Measurements from ENCODE around the gene KCNJ12. TPM values are rescaled to one million over a fixed set of nuclear protein-coding genes. Genes with fewer than 3 reads are reported as not detected.

KCNJ12 gene
- total RNA-seq, 1 experiment from 2014 or later, result 3.9 TPM

GRCh38 chr17:21361020-21361809 is 14.9 kb upstream of the KCNJ12 start:
- in situ Hi-C loops (cut with HindIII; ENCODE audit: low sequenced_read_pairs), result no loop called here
- DNase-seq (ENCODE audit: low spot score), result no peak

GRCh38 chr17:21362331-21362931 is 13.7 kb upstream of the KCNJ12 start:
- in situ Hi-C loops (cut with HindIII; ENCODE audit: low sequenced_read_pairs), result no loop called here
- DNase-seq (ENCODE audit: low spot score), result no peak

- in situ Hi-C loops (cut with HindIII; ENCODE audit: low sequenced_read_pairs), result no loop called here
- no peak for DNase-seq (ENCODE audit: low spot score)
Measured at GRCh38 chr17:21363776-21364642, 12.1 kb upstream of the KCNJ12 start.

GRCh38 chr17:21365016-21365415 is 11.1 kb upstream of the KCNJ12 start:
- in situ Hi-C loops (cut with HindIII; ENCODE audit: low sequenced_read_pairs), result no loop called here
- no peak for DNase-seq (ENCODE audit: low spot score)

GRCh38 chr17:21368545-21369246 is 7.5 kb upstream of the KCNJ12 start:
- no peak for DNase-seq (ENCODE audit: low spot score)
- in situ Hi-C loops (cut with HindIII; ENCODE audit: low sequenced_read_pairs), result no loop called here

- in situ Hi-C loops (cut with HindIII; ENCODE audit: low sequenced_read_pairs), result no loop called here
- no peak for DNase-seq (ENCODE audit: low spot score)
Measured at GRCh38 chr17:21369395-21369794, 6.8 kb upstream of the KCNJ12 start.

GRCh38 chr17:21370430-21370829 is 5.7 kb upstream of the KCNJ12 start:
- in situ Hi-C loops (cut with HindIII; ENCODE audit: low sequenced_read_pairs), result no loop called here
- no peak for DNase-seq (ENCODE audit: low spot score)

- in situ Hi-C loops (cut with HindIII; ENCODE audit: low sequenced_read_pairs), result no loop called here
- DNase-seq (ENCODE audit: low spot score), result peak; percentile 85
Measured at GRCh38 chr17:21371511-21372081, 4.6 kb upstream of the KCNJ12 start.

GRCh38 chr17:21372256-21372954 is 3.8 kb upstream of the KCNJ12 start:
- no peak for DNase-seq (ENCODE audit: low spot score)
- in situ Hi-C loops (cut with HindIII; ENCODE audit: low sequenced_read_pairs), result no loop called here

- DNase-seq (ENCODE audit: low spot score), result no peak
- in situ Hi-C loops (cut with HindIII; ENCODE audit: low sequenced_read_pairs), result no loop called here
Measured at GRCh38 chr17:21373036-21373435, 3.1 kb upstream of the KCNJ12 start.

GRCh38 chr17:21373696-21374440 is 2.3 kb upstream of the KCNJ12 start:
- in situ Hi-C loops (cut with HindIII; ENCODE audit: low sequenced_read_pairs), result no loop called here
- DNase-seq (ENCODE audit: low spot score), result no peak

- in situ Hi-C loops (cut with HindIII; ENCODE audit: low sequenced_read_pairs), result no loop called here
- DNase-seq (ENCODE audit: low spot score), result no peak
Measured at GRCh38 chr17:21374441-21375161, 1.6 kb upstream of the KCNJ12 start.

- no peak for DNase-seq (ENCODE audit: low spot score)
- in situ Hi-C loops (cut with HindIII; ENCODE audit: low sequenced_read_pairs), result no loop called here
Measured at GRCh38 chr17:21375162-21375560, 996 bp upstream of the KCNJ12 start.

GRCh38 chr17:21375757-21376080 is 438 bp upstream of the KCNJ12 start:
- in situ Hi-C loops (cut with HindIII; ENCODE audit: low sequenced_read_pairs), result no loop called here
- DNase-seq (ENCODE audit: low spot score), result no peak

GRCh38 chr17:21376759-21377690 is 868 bp downstream of the KCNJ12 start:
- DNase-seq (ENCODE audit: low spot score), result peak; percentile 51
- in situ Hi-C loops (cut with HindIII; ENCODE audit: low sequenced_read_pairs), result no loop called here

- in situ Hi-C loops (cut with HindIII; ENCODE audit: low sequenced_read_pairs), result no loop called here
Measured at GRCh38 chr17:21377705-21378396, 1.7 kb downstream of the KCNJ12 start.

More at GRCh38 chr17:21377705-21378396, 1.7 kb downstream of the KCNJ12 start:
- DNase-seq (ENCODE audit: low spot score), result no peak

Measured in G401 (cell line).